Measurements from ENCODE around the gene GPATCH2L. TPM values are rescaled to one million over a fixed set of nuclear protein-coding genes. Genes with fewer than 3 reads are reported as not detected.
A peak's percentile ranks its signal among the peaks of the same experiment; 100 is the strongest.

The GPATCH2L gene
- total RNA-seq, 2 donors from 2014 or later: 111 to 116 TPM

DNA sequence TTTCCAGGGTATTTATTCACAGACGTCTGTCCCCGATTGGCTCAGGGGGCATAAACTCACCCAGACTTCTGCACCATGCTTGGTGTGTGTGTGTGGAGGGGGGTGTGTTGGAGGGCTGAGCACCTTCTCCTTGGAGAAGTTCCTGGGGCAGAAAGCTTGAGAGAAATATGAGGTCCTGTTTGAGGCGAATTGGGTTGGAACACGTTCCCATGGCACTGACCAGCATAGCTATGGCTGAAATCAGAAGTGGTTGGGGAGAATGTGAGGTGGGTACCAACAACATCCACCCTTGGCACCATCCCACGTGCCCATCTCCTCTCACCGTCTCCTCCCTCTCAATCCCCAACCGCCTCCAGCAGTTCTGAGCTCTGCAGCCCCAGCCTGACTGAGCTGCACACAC is 16.0 kb upstream of the GPATCH2L start:
- TF ChIP-seq, protein P1, sequence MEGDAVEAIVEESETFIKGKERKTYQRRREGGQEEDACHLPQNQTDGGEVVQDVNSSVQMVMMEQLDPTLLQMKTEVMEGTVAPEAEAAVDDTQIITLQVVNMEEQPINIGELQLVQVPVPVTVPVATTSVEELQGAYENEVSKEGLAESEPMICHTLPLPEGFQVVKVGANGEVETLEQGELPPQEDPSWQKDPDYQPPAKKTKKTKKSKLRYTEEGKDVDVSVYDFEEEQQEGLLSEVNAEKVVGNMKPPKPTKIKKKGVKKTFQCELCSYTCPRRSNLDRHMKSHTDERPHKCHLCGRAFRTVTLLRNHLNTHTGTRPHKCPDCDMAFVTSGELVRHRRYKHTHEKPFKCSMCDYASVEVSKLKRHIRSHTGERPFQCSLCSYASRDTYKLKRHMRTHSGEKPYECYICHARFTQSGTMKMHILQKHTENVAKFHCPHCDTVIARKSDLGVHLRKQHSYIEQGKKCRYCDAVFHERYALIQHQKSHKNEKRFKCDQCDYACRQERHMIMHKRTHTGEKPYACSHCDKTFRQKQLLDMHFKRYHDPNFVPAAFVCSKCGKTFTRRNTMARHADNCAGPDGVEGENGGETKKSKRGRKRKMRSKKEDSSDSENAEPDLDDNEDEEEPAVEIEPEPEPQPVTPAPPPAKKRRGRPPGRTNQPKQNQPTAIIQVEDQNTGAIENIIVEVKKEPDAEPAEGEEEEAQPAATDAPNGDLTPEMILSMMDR (conservative IDR thresholded peaks at IDR 0.05): no peak
- Mint-ChIP-seq H3K9me3 (peaks cover 2% of the 10 kb centered on the region), H3K36me3 (ENCODE audit: low read depth) (no peaks in the 10 kb centered on the region), H3K27ac (no peak overlapping the region), H3K4me1 (peaks cover 59% of the 10 kb centered on the region), H3K4me3 (no peak overlapping the region), H3K27me3 (ENCODE audit: insufficient read depth) (peaks cover 69% of the 10 kb centered on the region)
- DNase-seq: peak; percentile 41
- Histone ChIP-seq H3K9me3 (ENCODE audit: control insufficient read depth, low read length) (no peaks in the 10 kb centered on the region), H3K27me3 (ENCODE audit: control insufficient read depth, insufficient read depth, low read length, poor library complexity, severe bottlenecking) (peaks cover 40% of the 10 kb centered on the region), H3K27ac (ENCODE audit: low read depth, low read length) (no peak overlapping the region), H3K4me3 (ENCODE audit: low read length) (no peak overlapping the region), H3K36me3 (ENCODE audit: control insufficient read depth, insufficient read depth, low read length) (no peaks in the 10 kb centered on the region), H3K9ac (ENCODE audit: extremely low read depth, low read length, poor library complexity, severe bottlenecking) (no peak overlapping the region), H3K4me1 (ENCODE audit: control insufficient read depth, insufficient read depth, low read length) (peaks cover 6% of the 10 kb centered on the region)
- 80 to 91% methylated on average over 2 to 7 of the region's 7 CpGs for WGBS, 2 experiments (ENCODE audit: insufficient coverage in 1 of 2, insufficient read length in 1 of 2)

DNA sequence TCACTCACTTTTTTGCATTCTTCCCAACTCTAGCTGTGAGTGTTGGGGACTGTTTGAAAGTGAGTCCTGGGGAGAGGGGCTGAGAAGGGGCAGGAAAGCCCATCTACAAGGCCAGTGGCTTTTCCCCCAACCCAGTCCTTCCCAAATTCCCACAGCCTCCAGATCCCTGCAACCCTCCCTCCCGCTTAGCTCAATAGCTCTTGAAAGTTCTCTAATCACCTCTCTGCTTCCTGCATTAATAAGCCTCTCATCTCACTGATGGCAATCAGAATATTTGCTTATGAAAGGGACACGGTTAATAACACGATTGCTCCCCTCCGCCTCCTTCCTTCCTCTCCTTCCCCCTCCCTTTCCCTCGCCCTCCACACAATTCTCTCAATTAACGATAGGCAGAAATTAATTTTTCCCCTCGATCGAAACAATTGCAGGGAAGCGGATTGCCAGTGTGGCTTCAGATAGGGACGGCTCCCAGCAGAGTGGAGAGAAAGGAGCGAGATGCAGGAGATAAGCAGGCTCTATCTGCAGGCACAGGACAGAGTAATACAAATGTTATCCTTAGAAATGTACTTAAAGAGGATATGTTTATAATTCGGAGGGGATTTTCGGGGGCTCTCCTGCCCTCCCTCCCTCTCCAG is 15.1 kb upstream of the GPATCH2L start:
- Mint-ChIP-seq H3K27me3 (ENCODE audit: insufficient read depth) (peaks cover 63% of the 10 kb centered on the region), H3K27ac (peak overlapping the region; percentile 67), H3K4me3 (peak overlapping the region; percentile 18), H3K4me1 (peaks cover 52% of the 10 kb centered on the region), H3K36me3 (ENCODE audit: low read depth) (no peaks in the 10 kb centered on the region), H3K9me3 (peaks cover 3% of the 10 kb centered on the region)
- DNase-seq: peak; percentile 63
- no peak overlapping the region for H3K4me3 ChIP-seq (ENCODE audit: low read length)
- H3K27me3 ChIP-seq (ENCODE audit: control insufficient read depth, insufficient read depth, low read length, poor library complexity, severe bottlenecking): peaks cover 35% of the 10 kb centered on the region
- peaks cover 6% of the 10 kb centered on the region for H3K4me1 ChIP-seq (ENCODE audit: control insufficient read depth, insufficient read depth, low read length)
- H3K9me3 ChIP-seq (ENCODE audit: control insufficient read depth, low read length): peaks cover 4% of the 10 kb centered on the region
- WGBS, 2 experiments (ENCODE audit: insufficient coverage in 1 of 2, insufficient read length in 1 of 2): 19 to 25% methylated on average over 5 to 11 of the region's 13 CpGs
- TF ChIP-seq, protein P1 (conservative IDR thresholded peaks at IDR 0.05): no peak
- H3K27ac ChIP-seq (ENCODE audit: low read depth, low read length): no peak overlapping the region
- no peak overlapping the region for H3K9ac ChIP-seq (ENCODE audit: extremely low read depth, low read length, poor library complexity, severe bottlenecking)
- no peaks in the 10 kb centered on the region for H3K36me3 ChIP-seq (ENCODE audit: control insufficient read depth, insufficient read depth, low read length)

DNA sequence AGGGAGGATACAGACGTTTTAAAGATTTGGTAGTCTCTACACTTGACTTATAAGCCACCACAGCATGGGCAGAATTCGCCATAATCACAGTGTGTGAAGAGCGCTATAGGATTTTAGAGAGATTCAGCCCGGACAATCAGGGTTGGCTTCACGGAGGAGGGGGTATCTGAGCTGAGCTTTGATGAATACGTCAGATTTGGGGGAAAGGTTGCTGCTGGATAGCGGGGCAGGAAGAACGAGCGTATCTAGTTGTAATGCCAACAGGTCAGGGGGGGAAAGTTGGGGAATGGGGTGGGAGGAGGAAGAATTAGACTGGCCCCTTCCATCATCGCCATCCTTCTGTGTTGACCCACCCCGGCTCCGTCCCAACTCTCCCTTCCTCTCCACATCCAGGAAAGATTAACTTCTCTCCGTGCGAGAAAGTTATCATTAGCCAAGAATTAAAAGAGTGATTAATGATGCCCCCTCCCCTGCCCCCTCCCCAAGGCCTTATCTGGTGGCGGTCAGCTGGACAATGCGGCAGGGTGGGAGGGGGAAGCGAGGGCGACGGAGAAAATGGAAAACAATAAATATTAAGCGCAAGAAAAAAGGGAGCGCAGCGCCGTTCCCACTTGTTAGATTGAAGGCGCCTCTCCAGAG is 13.5 kb upstream of the GPATCH2L start:
- Histone ChIP-seq H3K36me3 (ENCODE audit: control insufficient read depth, insufficient read depth, low read length) (no peaks in the 10 kb centered on the region), H3K9ac (ENCODE audit: extremely low read depth, low read length, poor library complexity, severe bottlenecking) (peak overlapping the region; percentile 38), H3K27me3 (ENCODE audit: control insufficient read depth, insufficient read depth, low read length, poor library complexity, severe bottlenecking) (peaks cover 25% of the 10 kb centered on the region), H3K9me3 (ENCODE audit: control insufficient read depth, low read length) (peaks cover 19% of the 10 kb centered on the region), H3K27ac (ENCODE audit: low read depth, low read length) (no peak overlapping the region), H3K4me1 (ENCODE audit: control insufficient read depth, insufficient read depth, low read length) (peaks cover 6% of the 10 kb centered on the region), H3K4me3 (ENCODE audit: low read length) (peak overlapping the region; percentile 76)
- Mint-ChIP-seq H3K4me3 (peak overlapping the region; percentile 56), H3K27ac (peak overlapping the region; percentile 90), H3K27me3 (ENCODE audit: insufficient read depth) (peaks cover 50% of the 10 kb centered on the region), H3K4me1 (peaks cover 41% of the 10 kb centered on the region), H3K9me3 (peaks cover 12% of the 10 kb centered on the region), H3K36me3 (ENCODE audit: low read depth) (no peaks in the 10 kb centered on the region)
- TF ChIP-seq, protein P1 (conservative IDR thresholded peaks at IDR 0.05): no peak
- 3 to 7% methylated on average over 11 to 24 of the region's 24 CpGs for WGBS, 2 experiments (ENCODE audit: insufficient coverage in 1 of 2, insufficient read length in 1 of 2)
- peak; percentile 62 for DNase-seq

Data from endodermal cell (in vitro differentiated cells).